ENCODE data around the gene USP30.

USP30 gene

DNA sequence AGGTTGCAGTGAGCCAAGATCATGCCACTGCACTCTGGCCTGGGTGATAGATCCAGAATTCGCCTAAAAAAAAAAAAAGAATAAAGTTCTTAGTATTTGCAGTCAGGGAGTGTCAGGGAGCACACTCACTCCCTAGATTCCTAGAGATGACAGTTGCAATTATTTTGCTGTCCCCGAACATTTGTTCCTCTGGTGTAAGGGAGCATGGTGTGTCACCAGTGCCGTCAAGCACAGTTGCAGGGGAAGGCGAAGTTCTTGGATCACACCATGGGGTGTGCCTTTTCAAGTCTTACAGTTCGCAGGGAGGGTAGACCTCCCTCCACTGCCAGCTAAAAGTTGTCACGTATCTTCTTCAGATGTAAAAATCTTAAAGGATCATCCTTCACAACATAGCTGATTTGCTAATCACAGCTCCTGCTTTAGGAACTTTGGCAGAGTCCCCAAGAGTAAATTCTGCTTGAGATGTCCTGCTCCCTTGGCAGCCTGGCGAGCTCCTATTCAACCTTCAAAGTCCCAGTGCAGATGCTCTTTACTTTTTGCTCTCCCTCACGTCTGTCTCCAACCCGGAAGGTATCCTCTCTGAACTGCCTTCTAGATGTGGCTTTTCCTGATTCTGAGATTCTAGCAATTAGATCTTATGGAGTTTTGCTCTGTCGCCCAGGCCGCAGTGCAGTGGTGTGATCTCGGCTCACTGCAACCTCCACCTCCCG, 75.3 kb downstream of the USP30 start:
- no peak for DNase-seq

DNA sequence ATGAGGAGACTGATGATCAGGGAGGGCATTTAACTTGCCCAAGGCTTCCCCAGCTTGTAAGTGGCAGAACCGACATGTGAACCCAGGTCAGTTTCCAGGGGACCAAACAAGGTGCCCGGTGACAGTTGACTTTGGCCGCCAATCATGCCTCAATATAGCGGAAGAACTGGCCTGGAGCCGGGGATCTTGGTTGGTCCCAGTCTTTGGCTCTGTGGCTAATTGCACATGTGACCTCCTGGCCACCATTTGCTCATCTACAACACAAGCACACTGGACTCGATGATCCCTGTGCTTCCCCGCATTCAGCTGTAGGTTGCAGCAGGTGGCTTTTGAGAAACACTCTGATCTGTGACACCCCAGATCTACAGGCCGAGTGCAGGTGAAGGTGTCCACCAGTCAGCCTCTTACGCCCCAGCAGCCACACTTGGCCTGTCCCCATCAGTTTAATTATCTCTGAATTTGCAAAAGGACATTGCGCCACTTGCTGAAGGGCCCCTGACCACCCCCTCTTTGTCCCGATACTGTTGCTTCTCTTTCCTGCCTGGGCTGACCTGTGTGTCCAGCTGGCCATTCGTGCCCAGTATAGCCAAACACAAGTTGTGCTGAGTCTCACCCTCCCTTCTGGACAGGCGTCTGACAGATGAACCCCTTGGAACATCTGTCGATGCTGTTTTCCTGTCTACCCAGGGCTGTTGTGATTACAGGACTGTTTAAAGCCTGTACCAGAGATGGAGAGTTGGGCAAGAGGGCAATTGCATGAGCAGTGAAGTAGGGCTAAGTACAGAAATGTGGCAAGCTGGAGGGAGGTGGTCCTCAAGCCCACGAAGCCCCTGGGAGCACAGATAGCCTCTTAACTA, 78.1 kb downstream of the USP30 start:
- DNase-seq = no peak

DNA sequence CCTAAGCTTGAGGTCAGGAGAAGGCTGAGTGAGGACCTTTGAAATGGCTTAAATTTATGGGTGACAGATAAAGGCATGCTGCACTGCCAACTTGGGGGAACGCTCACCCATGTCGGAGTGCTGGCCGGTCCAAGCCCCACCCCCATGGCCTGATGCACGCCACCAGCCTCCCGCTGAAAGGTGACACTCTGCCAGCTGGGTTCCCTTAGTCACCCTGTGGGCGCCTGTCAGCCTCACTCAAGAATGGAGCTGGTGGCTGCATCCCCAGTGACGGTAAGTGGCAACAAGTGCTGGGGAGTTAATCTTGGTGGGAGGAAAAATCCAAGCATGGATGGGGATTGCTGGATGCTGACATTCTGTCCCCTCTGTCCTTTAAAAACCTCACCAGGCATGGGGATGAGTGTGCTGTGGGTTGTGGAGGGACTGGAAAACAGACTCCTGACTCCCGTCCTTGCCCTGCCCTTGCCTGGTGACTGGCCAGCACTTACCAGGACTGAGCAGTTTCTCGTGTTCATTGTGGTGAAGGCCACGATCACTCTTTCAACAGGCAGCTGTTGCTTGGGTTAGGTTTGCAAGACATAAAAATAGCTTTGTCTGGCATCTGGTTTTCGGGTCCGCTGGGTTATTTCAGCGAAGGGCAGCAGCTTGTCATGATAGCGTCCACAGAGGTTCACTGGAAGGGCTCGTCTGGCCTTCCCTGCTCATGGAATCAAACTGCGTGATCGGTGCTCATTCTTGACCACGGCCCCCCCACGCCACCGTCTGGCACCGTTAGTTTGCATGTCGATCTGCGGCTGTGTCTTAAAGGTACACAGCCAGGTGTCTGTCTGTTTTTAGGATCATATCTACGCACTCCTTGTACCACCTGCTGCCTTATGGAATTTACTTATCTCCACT, 79.0 kb downstream of the USP30 start:
- DNase-seq = no peak

DNA sequence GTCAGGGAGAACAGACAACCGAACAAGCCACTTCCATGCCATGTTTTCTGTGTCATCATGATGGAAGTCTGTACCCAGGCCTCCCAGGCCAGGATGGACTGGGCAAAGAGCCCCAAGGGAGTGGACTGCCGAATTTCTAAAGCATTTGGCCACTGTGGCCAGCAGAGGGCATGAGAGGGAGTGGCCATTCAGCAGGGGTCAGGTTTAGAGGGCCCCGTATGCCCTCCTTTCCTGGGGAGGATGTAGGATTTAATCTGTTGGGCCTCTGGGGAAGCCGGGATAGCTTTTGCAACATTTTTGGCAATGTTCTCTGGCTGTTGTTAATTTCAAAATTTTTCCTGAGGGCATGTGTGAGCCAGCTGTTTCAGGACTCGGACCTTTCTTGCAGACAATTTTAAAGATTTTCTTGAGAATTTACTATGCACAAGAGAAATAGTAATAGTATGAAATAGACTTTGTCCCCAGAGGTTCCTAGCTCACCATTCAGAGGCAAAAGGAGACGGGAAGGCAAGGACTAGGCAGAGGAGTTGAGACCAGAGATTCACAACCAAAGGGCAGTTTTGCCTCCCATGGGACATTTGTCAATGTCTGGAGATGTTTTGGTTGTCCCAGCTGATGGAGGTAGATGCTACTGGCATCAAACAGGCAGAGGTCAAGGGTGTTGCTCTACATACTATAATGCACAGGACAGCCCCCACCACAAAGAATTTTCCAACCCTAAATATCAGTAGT, 82.0 kb downstream of the USP30 start:
- peak; percentile 25 for DNase-seq

DNA sequence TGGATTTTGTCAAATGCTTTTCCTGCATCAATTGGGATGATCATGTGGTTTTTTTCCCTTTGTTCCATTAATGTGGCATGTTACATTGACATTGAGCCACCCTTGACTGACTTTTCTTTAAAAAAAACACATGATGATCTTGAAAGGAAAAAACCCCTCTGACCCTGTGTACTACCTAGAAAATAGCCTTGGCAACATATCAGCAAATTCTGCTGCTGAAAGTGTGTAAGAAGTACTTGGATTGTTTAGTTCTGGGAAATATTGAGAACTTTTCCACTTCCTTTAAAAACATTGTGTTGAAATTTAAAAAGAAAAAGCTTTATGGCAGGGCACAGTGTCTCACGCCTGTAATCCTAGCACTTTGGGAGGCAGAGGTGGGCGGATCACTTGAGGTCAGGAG, 84.7 kb downstream of the USP30 start:
- DNase-seq = no peak

All from fibroblast of skin of back (primary cell).